Mesodermal cell (in vitro differentiated cells): Measurements from ENCODE around the gene S1PR3.
A peak's percentile ranks its signal among the peaks of the same experiment; 100 is the strongest.

ENCODE experiments used
- H3K27ac ChIP-seq: 2 replicates; pipeline ENCODE4 v1.7.0; 2013; ENCODE audit warnings: mild to moderate bottlenecking, low read depth, low read length, moderate library complexity; ENCODE audit not compliant: severe bottlenecking
- H3K36me3 ChIP-seq: 2 replicates; pipeline ENCODE4 v1.7.1; 2013; ENCODE audit warnings: mild to moderate bottlenecking, low read length, moderate library complexity; ENCODE audit not compliant: control insufficient read depth, insufficient read depth
- H3K4me1 ChIP-seq: one replicate; pipeline ENCODE4 v1.7.1; 2013; ENCODE audit warnings: mild to moderate bottlenecking, low read length; ENCODE audit not compliant: insufficient read depth, control insufficient read depth, poor library complexity, severe bottlenecking
- H3K4me3 ChIP-seq: 2 replicates; pipeline ENCODE4 v1.7.0; 2013; ENCODE audit warnings: low read length, control low read depth, mild to moderate bottlenecking; ENCODE audit not compliant: insufficient read depth, poor library complexity, severe bottlenecking; ENCODE audit errors: extremely low read depth
- H3K9me3 ChIP-seq: 2 replicates; pipeline ENCODE4 v1.7.1; 2013; ENCODE audit warnings: mild to moderate bottlenecking, low read length, moderate library complexity; ENCODE audit not compliant: control insufficient read depth
- WGBS, 2 experiments: methylation state at CpG; one replicate each; pipeline ENCODE4 v1.1.5; 2013; ENCODE audit warnings: missing lambda C conversion rate in 2 of 2; ENCODE audit not compliant: insufficient coverage in 2 of 2; 5-methylcytosine and 5-hydroxymethylcytosine counted together

The S1PR3 gene

DNA sequence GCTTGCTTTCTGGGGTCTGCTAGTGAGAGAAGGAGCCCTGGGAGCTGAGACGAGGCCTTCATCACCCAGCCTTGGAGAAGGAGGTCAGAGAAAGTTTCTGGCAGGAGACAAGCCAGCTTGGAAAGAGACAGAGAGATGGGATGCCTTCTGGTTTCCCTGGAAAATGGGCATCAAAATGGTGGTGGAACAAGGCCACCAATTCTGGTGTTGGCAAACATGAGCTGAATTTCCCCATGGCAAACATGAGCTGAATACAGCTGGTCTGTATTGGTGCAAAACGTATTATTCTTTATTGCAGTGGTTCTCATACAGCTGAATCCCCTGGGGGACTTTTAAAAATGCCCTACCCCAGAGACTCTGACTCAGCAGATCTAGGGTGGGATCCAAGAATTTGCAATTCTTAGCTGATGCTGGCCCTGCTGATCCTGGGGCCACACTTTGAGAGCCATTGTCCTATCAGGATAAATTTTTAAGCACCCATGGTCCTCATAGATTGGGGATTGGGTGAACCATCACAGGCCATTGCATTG, 39.1 kb upstream of the S1PR3 start:
- H3K4me1 ChIP-seq = peaks cover 29% of the 10 kb centered on the region
- H3K9me3 ChIP-seq = no peaks in the 10 kb centered on the region
- H3K4me3 ChIP-seq = no peak overlapping the region
- no peaks in the 10 kb centered on the region for H3K36me3 ChIP-seq
- WGBS, 2 experiments = 80% methylated on average over 1 of the region's 2 CpGs; no CpG with 5 or more reads in 1 of the 2 experiments
- no peak overlapping the region for H3K27ac ChIP-seq

DNA sequence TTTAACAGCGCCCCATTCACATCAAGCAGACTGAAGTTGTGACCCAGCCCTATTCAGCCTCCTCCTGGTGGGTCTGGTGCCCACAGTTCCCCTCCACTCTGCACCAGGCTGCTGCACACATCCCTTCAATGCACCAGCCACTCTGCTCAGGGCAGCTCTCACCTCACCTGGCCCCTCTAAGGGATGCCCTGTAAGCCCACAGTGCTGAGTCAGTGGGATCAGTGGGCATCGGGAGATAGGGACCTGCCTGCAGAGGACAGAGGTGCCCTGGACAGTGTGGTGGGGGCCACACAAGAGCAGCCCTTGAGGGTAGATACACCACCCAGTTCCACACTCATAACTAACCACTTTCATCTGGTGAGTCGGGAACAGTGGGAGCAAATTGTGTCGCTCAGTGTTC, 38.3 kb upstream of the S1PR3 start:
- Histone ChIP-seq H3K9me3 (no peaks in the 10 kb centered on the region), H3K4me3 (no peak overlapping the region), H3K36me3 (no peaks in the 10 kb centered on the region), H3K27ac (peak overlapping the region; percentile 63), H3K4me1 (peaks cover 25% of the 10 kb centered on the region)
- 83 to 87% methylated on average over 1 to 3 of the region's 4 CpGs for WGBS, 2 experiments

DNA sequence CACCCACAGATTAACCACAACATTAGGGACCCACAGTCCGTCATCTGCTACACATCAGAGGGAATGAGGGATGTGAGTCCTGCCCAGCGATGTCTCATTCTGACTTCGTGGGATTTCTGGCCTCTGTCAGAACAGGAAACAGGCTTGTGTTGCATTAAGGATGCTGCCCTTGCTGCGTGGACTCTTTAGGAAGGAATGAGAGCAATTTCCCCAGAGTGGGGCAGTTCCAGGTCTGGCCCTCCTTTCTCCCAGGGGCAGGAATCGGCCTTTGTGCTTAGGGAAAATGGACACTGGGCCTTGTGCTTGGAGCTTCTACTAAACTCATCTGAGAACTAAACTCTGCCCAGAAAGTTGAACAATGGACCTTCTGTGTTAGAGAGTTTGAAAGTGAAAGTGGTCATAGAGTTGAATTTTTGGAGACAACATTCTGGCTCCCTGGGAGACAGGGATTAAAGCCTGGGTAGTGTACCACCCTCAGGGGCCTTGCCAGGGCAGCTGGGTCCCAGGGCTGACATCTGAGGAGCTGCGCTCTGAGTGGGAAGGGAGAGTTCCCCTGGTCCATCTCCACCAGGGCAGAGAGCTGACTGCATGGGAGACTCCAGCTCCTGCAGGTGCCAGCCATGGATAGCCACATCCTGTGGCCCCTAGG, 37.8 kb upstream of the S1PR3 start:
- H3K36me3 ChIP-seq = no peaks in the 10 kb centered on the region
- 76 to 84% methylated on average over 4 to 5 of the region's 6 CpGs for WGBS, 2 experiments
- H3K4me3 ChIP-seq = no peak overlapping the region
- H3K4me1 ChIP-seq = peaks cover 23% of the 10 kb centered on the region
- H3K27ac ChIP-seq = peak overlapping the region; percentile 63
- H3K9me3 ChIP-seq = no peaks in the 10 kb centered on the region

DNA sequence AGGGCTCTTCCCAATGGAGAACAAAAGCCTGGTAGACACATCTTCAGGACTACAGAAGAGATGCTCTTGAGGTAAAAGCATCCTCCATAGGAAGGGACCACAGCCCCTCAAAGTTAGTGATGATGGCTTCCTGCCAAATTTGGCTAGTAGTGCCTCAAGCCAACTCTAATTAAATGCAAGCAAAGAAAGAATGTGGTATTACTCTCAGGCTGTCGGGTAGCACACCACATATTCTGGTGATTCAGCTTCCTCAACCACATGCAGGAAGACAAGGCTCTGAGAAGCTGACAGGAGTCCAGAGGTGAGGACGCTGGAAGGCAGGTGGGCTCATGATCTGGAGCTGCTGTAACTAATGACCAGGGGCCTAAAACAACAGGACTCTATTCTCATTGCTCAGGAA, 37.2 kb upstream of the S1PR3 start:
- Histone ChIP-seq H3K27ac (peak overlapping the region; percentile 63), H3K9me3 (no peaks in the 10 kb centered on the region), H3K4me3 (no peak overlapping the region), H3K36me3 (no peaks in the 10 kb centered on the region), H3K4me1 (peaks cover 23% of the 10 kb centered on the region)
- 94 to 100% methylated on average over 1 to 2 of the region's 2 CpGs for WGBS, 2 experiments

DNA sequence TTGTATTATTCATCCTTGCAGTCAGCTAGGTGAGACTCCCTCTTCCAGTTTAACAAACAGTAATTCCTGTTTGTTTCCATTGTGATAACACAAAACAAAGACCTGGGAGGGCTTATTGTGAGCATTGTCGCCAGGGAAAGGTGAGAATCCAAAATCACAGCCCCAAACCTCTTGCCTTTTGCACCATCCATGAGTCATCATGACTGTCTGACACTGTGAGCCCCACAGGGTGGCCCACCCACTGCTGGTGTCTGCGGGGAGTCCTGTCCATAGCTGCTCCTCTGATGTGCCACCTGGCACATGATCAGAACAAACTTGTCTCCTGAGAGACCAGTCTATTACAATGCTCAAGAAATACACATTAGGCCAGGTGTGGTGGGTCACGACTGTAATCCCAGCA, 33.7 kb upstream of the S1PR3 start:
- WGBS, 2 experiments = 81 to 85% methylated on average over 2 to 3 of the region's 3 CpGs
- H3K36me3 ChIP-seq = no peaks in the 10 kb centered on the region
- no peak overlapping the region for H3K27ac ChIP-seq
- peaks cover 11% of the 10 kb centered on the region for H3K4me1 ChIP-seq
- H3K9me3 ChIP-seq = no peaks in the 10 kb centered on the region
- H3K4me3 ChIP-seq = no peak overlapping the region

DNA sequence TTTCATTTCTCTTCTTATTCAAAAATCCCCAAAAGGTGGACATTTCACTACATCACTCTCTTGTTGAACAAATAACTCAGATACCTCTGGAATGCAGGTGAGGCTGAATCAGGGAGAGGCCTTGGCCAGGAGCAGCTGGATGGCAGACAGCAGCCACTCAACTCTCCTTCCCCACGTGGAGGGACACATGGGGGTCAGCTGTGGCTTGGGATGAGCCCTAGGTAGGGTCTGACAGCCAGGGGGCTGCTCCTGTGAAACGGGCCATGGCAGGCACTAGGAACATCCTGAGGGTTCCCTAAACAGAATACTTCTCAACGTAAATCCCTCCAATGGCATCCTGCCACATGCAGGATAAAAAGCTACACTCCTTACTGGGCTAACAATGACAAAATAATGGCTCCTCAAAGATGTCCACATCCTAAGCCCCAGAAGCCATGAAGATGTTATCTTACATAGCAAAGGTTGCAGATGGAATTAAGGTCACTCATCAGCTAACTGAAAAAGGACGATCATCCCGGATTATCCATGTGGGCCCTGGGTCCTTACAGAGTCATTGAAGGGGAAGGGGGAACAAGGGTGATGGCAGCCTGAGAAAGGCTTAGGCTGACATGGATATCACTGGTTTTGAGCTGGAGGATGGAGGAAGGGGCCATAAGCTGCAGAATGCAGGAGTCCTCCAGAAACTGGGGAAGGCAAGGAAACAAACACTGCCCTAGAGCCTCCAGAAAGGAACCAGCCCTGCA, 31.4 kb upstream of the S1PR3 start:
- no peaks in the 10 kb centered on the region for H3K9me3 ChIP-seq
- H3K4me1 ChIP-seq = no peaks in the 10 kb centered on the region

DNA sequence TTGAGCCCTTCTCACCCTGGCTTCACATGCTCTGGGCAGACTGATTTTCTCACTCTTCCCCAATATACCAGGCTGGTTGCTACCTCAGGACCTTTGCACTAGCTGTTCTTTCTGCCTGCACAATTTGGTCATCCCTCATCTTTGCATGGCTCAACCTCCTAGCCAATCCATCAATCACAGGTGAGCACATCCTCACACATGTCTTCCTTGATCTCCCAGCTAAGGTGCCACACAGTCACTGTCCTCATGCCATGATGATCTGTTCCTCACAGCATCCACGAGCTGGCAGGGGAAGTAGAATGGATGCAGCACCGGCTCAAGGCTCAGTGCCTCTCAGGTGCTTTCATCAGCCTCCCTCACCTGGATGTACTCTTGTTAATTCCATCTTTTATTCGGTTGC, 30.6 kb upstream of the S1PR3 start:
- no peaks in the 10 kb centered on the region for H3K4me1 ChIP-seq
- 73% methylated on average over 2 of the region's 3 CpGs; no CpG with 5 or more reads in 1 of the 2 experiments for WGBS, 2 experiments
- no peak overlapping the region for H3K4me3 ChIP-seq
- H3K9me3 ChIP-seq = no peaks in the 10 kb centered on the region
- H3K27ac ChIP-seq = no peak overlapping the region
- no peaks in the 10 kb centered on the region for H3K36me3 ChIP-seq

More for the DNA sequence above, 31.4 kb upstream of the S1PR3 start:
- no peak overlapping the region for H3K4me3 ChIP-seq
- H3K36me3 ChIP-seq = no peaks in the 10 kb centered on the region
- H3K27ac ChIP-seq = no peak overlapping the region
- 96 to 100% methylated on average over 4 of the region's 5 CpGs for WGBS, 2 experiments

DNA sequence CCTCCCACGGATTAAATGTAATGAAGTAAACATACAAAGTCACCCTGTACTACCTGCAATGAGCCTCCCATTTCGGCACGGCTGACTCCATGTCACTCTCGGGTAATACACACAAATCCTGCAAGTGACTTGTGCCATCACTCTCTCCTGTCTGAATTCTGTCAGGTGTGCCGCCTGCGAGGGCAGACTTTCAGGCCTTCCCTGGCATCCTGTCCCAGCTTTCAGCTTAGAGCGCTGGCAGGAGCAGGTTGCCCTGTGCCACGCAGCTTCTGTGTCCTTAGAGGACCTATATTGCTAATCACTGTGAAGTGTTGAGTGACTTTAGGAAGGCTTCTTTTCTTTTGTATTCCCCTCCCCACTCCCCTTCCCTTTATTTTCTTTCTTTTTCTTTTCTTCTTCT, 25.8 kb upstream of the S1PR3 start:
- no peaks in the 10 kb centered on the region for H3K4me1 ChIP-seq
- H3K36me3 ChIP-seq = no peaks in the 10 kb centered on the region
- no peaks in the 10 kb centered on the region for H3K9me3 ChIP-seq
- no peak overlapping the region for H3K27ac ChIP-seq
- no peak overlapping the region for H3K4me3 ChIP-seq
- WGBS, 2 experiments = 94 to 95% methylated on average over 6 of the region's 8 CpGs

DNA sequence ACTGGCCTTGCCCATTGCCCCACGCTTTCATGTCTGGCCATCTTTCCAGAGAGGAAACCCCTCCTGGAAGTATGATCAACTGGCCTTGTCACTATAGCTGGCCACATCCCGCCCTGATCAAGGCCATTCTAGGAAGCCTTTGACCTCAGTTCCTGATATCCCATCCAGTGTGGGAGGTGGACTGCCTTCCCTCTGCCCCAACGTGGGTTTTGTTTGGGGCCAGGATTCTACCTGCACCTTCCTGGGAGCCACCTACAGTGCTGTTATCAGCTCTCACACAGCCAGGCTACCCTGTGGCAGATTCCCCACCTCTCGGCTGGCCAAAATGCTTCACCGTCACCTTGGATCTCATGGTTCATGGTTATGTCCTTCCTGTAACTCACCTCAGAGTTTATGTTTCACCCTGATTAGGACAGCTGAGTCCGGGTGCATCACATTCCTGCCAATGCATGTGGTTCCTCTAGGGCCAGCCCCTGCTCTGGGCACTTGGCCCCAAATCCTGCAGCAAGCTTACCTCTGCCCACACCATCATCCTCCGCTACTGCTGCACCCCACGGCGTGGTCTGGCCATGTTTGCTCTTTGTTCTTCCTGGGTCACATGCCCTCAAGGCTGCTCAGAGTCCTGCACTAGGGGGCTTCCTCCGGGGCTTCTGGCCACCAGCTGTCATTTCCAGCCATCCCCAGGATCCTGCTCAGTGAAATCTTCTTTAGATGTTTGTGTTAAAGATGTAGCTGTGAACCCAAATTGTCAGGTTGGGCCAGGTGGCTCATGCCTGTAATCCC, 24.2 kb upstream of the S1PR3 start:
- WGBS, 2 experiments = 86 to 88% methylated on average over 9 of the region's 10 CpGs
- no peaks in the 10 kb centered on the region for H3K36me3 ChIP-seq

DNA sequence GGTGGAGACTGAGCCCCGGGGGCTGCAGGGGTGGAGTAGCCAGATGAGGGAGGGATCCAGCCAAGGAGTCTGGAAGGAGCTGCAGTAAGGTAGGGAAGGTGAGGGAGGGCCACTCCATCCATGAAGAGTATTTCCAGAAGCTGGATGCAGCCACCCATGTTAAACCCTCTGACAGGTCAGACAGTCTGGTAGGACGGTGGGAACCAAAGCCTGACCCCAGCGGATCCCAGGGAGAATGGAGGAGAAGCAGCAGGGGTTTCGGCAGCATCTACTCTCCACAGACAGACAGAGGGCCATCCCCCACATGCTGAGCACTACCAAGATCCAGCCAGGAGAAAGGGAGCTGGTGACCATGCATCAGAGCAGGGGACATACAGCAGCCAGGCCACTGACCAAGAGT, 22.5 kb upstream of the S1PR3 start:
- Histone ChIP-seq H3K27ac (no peak overlapping the region), H3K4me3 (no peak overlapping the region), H3K9me3 (no peaks in the 10 kb centered on the region), H3K36me3 (no peaks in the 10 kb centered on the region), H3K4me1 (no peaks in the 10 kb centered on the region)
- 76 to 91% methylated on average over 3 of the region's 4 CpGs for WGBS, 2 experiments

More for the DNA sequence above, 24.2 kb upstream of the S1PR3 start:
- no peaks in the 10 kb centered on the region for H3K9me3 ChIP-seq
- no peaks in the 10 kb centered on the region for H3K4me1 ChIP-seq
- no peak overlapping the region for H3K4me3 ChIP-seq
- H3K27ac ChIP-seq = no peak overlapping the region
